ENCODE data around the gene SPG21. TPM values are rescaled to one million over a fixed set of nuclear protein-coding genes. Genes with fewer than 3 reads are reported as not detected.

SPG21 gene
- total RNA-seq, 1 donor from 2014 or later = 101 TPM

DNA sequence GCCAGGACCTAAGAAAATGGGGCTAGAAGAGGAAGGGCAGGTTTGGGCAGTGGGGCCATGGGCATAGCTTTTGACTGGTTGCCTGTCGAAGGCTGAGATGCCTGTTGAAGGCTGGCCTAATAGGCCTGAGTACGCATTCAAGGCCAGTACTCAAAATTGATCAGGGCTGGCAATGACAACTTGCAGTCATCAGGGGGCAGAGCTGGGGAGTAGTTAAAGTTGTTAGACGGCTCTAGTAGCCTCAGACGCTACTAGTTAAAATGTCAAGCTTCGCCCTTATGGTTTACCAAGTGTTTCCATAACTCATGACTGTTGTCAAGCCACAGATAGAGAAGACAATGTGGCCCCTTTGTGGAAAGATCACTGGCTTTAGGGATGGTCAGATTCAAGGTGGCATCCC is 28.7 kb downstream of the SPG21 start:
- DNase-seq (ENCODE audit: low spot score, unreplicated experiment) = no peak

DNA sequence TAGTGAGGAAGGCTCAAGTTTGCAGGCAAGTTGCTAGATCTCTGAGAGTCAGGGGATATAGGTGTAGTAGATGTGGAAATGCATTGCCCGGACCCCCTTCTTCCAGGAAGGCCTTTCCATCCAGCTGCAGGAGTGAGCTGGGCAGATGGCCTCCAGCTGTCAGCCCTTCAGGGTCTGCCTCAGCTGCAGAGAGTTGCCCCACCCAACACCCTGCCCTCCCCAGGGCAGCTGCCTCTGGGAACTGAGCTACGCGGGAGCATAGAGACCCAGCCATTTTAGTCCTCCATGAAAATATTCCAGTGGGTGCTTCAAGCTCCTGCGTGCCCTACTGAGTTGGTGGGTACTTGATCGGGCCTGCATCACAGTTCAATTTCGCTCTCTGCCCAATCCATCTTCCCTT is 29.6 kb downstream of the SPG21 start:
- Mint-ChIP-seq H3K9me3 (ENCODE audit: low read depth) (no peaks in the 10 kb centered on the region), H3K4me1 (ENCODE audit: low read depth) (no peaks in the 10 kb centered on the region), H3K36me3 (ENCODE audit: insufficient read depth) (peaks cover 41% of the 10 kb centered on the region), H3K27me3 (no peaks in the 10 kb centered on the region), H3K27ac (no peak overlapping the region), H3K4me3 (ENCODE audit: low read depth) (no peak overlapping the region)
- DNase-seq (ENCODE audit: low spot score, unreplicated experiment) = no peak
- TF ChIP-seq, protein P1, sequence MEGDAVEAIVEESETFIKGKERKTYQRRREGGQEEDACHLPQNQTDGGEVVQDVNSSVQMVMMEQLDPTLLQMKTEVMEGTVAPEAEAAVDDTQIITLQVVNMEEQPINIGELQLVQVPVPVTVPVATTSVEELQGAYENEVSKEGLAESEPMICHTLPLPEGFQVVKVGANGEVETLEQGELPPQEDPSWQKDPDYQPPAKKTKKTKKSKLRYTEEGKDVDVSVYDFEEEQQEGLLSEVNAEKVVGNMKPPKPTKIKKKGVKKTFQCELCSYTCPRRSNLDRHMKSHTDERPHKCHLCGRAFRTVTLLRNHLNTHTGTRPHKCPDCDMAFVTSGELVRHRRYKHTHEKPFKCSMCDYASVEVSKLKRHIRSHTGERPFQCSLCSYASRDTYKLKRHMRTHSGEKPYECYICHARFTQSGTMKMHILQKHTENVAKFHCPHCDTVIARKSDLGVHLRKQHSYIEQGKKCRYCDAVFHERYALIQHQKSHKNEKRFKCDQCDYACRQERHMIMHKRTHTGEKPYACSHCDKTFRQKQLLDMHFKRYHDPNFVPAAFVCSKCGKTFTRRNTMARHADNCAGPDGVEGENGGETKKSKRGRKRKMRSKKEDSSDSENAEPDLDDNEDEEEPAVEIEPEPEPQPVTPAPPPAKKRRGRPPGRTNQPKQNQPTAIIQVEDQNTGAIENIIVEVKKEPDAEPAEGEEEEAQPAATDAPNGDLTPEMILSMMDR (IDR thresholded peaks at IDR 0.05; ENCODE audit: unreplicated experiment) = no peak

More for the DNA sequence above, 28.7 kb downstream of the SPG21 start:
- H3K9me3 Mint-ChIP-seq (ENCODE audit: low read depth) = no peaks in the 10 kb centered on the region
- H3K4me3 Mint-ChIP-seq (ENCODE audit: low read depth) = no peak overlapping the region
- H3K4me1 Mint-ChIP-seq (ENCODE audit: low read depth) = no peaks in the 10 kb centered on the region
- peaks cover 38% of the 10 kb centered on the region for H3K36me3 Mint-ChIP-seq (ENCODE audit: insufficient read depth)
- H3K27ac Mint-ChIP-seq = no peak overlapping the region
- no peaks in the 10 kb centered on the region for H3K27me3 Mint-ChIP-seq
- TF ChIP-seq, protein P1 (IDR thresholded peaks at IDR 0.05; ENCODE audit: unreplicated experiment) = peak; percentile 7

DNA sequence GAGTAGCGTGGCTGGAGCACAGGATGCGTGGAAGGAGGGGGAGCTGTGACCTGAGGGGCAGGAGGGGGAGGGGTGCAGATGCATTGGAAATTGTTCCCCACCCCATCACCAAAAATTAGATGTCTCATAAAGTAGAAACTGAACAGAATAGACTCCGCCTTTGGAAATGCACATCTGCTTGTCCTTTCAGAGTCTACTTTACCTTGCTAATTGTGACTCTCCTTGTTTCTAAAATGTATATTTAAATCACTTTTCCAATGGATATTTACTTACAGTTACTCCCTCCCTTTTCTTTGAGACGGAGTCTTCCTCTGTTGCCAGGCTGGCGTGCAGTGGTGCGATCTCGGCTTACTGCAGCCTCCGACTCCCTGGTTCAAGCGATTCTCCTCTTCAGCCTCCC is 30.6 kb downstream of the SPG21 start:
- no peaks in the 10 kb centered on the region for H3K27me3 Mint-ChIP-seq
- peaks cover 41% of the 10 kb centered on the region for H3K36me3 Mint-ChIP-seq (ENCODE audit: insufficient read depth)
- no peak for DNase-seq (ENCODE audit: low spot score, unreplicated experiment)
- H3K4me1 Mint-ChIP-seq (ENCODE audit: low read depth) = no peaks in the 10 kb centered on the region
- peak overlapping the region; percentile 16 for H3K27ac Mint-ChIP-seq
- H3K4me3 Mint-ChIP-seq (ENCODE audit: low read depth) = no peak overlapping the region
- H3K9me3 Mint-ChIP-seq (ENCODE audit: low read depth) = peaks cover 7% of the 10 kb centered on the region
- TF ChIP-seq, protein P1 (IDR thresholded peaks at IDR 0.05; ENCODE audit: unreplicated experiment) = no peak

DNA sequence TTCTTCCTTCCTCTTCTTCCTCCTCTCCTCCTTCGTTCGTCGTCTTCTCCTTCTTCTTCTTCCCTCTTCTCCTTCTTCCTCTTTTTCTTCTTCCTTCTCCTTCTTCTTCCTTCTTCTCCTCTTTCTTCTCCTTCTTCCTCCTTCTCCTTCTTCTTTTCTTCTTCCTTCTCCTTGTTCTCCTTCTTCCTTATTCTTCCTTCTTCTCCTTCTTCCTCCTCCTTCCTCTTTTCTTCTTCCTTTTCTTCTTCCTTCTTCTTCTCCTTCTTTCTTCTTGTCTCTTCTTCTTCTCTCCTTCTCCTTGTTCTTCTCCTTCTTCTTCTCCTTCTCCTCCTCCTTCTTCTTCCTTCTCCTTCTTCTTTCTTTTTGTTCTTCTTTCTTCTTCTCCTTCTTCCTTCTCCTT is 35.3 kb downstream of the SPG21 start:
- H3K36me3 Mint-ChIP-seq (ENCODE audit: insufficient read depth) = peaks cover 31% of the 10 kb centered on the region
- no peak for DNase-seq (ENCODE audit: low spot score, unreplicated experiment)
- H3K4me1 Mint-ChIP-seq (ENCODE audit: low read depth) = no peaks in the 10 kb centered on the region
- peaks cover 11% of the 10 kb centered on the region for H3K9me3 Mint-ChIP-seq (ENCODE audit: low read depth)
- H3K27ac Mint-ChIP-seq = no peak overlapping the region
- H3K27me3 Mint-ChIP-seq = no peaks in the 10 kb centered on the region
- no peak overlapping the region for H3K4me3 Mint-ChIP-seq (ENCODE audit: low read depth)
- TF ChIP-seq, protein P1 (IDR thresholded peaks at IDR 0.05; ENCODE audit: unreplicated experiment) = no peak

DNA sequence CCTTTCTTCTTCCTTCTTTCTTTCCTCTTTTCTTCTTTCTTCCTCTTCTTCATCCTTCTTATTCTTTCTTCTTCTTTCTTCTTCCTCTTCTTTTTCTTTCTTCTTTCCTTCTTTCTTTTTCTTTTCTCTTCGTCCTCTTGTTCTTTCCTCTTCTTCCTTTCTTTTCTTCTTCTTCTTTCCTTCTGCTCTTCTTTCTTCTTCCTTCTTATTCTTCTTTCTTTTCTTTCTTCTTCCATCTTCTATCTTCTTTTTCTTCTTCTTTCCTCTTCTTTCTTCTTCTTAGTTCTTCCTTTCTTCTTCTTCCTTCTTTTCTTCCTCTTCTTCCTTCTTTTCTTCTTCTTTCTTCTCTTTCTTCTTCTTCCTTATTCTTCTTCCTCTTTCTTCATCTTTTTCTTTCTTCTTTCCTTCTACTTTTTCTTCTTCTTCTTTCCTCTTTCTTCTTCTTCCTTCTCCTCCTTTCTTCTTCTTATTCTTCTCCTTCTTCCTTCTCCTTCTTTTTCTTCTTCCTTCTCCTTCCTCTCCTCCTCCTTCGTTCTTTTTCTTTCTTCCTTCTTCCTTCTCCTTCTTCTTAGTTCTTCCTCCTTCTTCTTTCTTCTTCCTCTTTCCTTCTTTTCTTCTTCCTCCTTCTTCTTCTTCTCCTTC is 37.8 kb downstream of the SPG21 start:
- H3K4me1 Mint-ChIP-seq (ENCODE audit: low read depth) = no peaks in the 10 kb centered on the region
- H3K36me3 Mint-ChIP-seq (ENCODE audit: insufficient read depth) = peaks cover 23% of the 10 kb centered on the region
- H3K4me3 Mint-ChIP-seq (ENCODE audit: low read depth) = no peak overlapping the region
- DNase-seq (ENCODE audit: low spot score, unreplicated experiment) = no peak
- peak overlapping the region; percentile 34 for H3K27ac Mint-ChIP-seq
- peaks cover 11% of the 10 kb centered on the region for H3K9me3 Mint-ChIP-seq (ENCODE audit: low read depth)
- TF ChIP-seq, protein P1 (IDR thresholded peaks at IDR 0.05; ENCODE audit: unreplicated experiment) = no peak
- no peaks in the 10 kb centered on the region for H3K27me3 Mint-ChIP-seq

Data from progenitor cell of endocrine pancreas (in vitro differentiated cells).